CD4-positive, CD25-positive, alpha-beta regulatory T cell (primary cell): ENCODE data around the gene THAP7. TPM values are rescaled to one million over a fixed set of nuclear protein-coding genes. Genes with fewer than 3 reads are reported as not detected.

ENCODE experiments used
- ATAC-seq, 2 donors: fragments of 150-1000 bp; cut with Tn5 transposase; one replicate each; pipeline ENCODE4 v1.10.0; 2021; ENCODE audit warnings: low read depth in 2 of 2, moderate number of reproducible peaks in 2 of 2, moderate library complexity in 1 of 2
- DNase-seq, 3 donors: peaks; one replicate each; pipeline versions ENCODE4 v3.0.0 to v3.0.0-alpha.2; 2012 to 2022; ENCODE audit warnings: mixed read lengths in 1 of 3
- H3K27ac ChIP-seq: one replicate; pipeline ENCODE4 v1.7.0; 2013; ENCODE audit warnings: mild to moderate bottlenecking, low read length; ENCODE audit not compliant: insufficient read depth, poor library complexity, severe bottlenecking
- H3K27me3 ChIP-seq: one replicate; pipeline ENCODE4 v1.7.0; 2013; ENCODE audit warnings: low read length; ENCODE audit not compliant: control insufficient read depth, insufficient read depth
- H3K36me3 ChIP-seq: one replicate; pipeline ENCODE4 v1.7.0; 2013; ENCODE audit warnings: mild to moderate bottlenecking, low read length, moderate library complexity; ENCODE audit not compliant: control insufficient read depth, insufficient read depth
- H3K4me1 ChIP-seq: 2 replicates; pipeline ENCODE4 v1.7.0; 2013; ENCODE audit warnings: mild to moderate bottlenecking, low read length; ENCODE audit not compliant: insufficient read depth, control insufficient read depth, poor library complexity, severe bottlenecking
- H3K4me3 ChIP-seq: one replicate; pipeline ENCODE4 v1.7.0; 2013; ENCODE audit warnings: low read depth, mild to moderate bottlenecking, low read length, moderate library complexity
- H3K9me3 ChIP-seq, 2 experiments: 1 replicate in 1 of 2; 2 replicates in 1 of 2; pipeline ENCODE4 v1.7.0; 2013; ENCODE audit warnings: low read length in 2 of 2, mild to moderate bottlenecking in 1 of 2, moderate library complexity in 1 of 2; ENCODE audit not compliant: control insufficient read depth in 2 of 2
- H3K27ac Mint-ChIP-seq, 3 donors: one replicate each; pipeline ENCODE4 v1.8.0; 2020 to 2022; ENCODE audit warnings: mild to moderate bottlenecking in 3 of 3, mixed read lengths in 3 of 3, moderate library complexity in 2 of 3
- H3K27me3 Mint-ChIP-seq: one replicate; pipeline ENCODE4 v1.8.0; 2022; ENCODE audit warnings: mild to moderate bottlenecking, mixed read lengths
- H3K36me3 Mint-ChIP-seq: one replicate; pipeline ENCODE4 v1.8.0; 2020; ENCODE audit warnings: mixed read lengths
- H3K4me1 Mint-ChIP-seq, 4 donors: one replicate each; pipeline ENCODE4 v1.8.0; 2020 to 2022; ENCODE audit warnings: mixed read lengths in 4 of 4, mild to moderate bottlenecking in 1 of 4
- H3K4me3 Mint-ChIP-seq, 4 donors: one replicate each; pipeline ENCODE4 v1.8.0; 2020 to 2022; ENCODE audit warnings: mild to moderate bottlenecking in 4 of 4, mixed read lengths in 4 of 4, moderate library complexity in 3 of 4
- H3K9me3 Mint-ChIP-seq, 7 donors: one replicate each; pipeline ENCODE4 v1.8.0; 2020 to 2022; ENCODE audit warnings: mixed read lengths in 7 of 7, mild to moderate bottlenecking in 3 of 7, moderate library complexity in 2 of 7
- polyA plus RNA-seq, 4 donors: library from polyadenylated mRNA; unstranded; fragments of 300-500 nt; fragmentation: Illumina TruSeq; gene quantifications; one replicate each; pipeline ENCODE4 v1.2.3, GENCODE V29; 2021
- total RNA-seq: library from RNA; stranded (reverse); gene quantifications from one replicate; pipeline ENCODE4 v1.2.3, GENCODE V29; 2022

The THAP7 gene
- total and polyA plus RNA-seq, 5 donors from 2014 or later, result 38.5 to 58.0 (median 43.5) TPM

GRCh38 chr22:20985720-20986119, 16.2 kb downstream of the THAP7 start:
- H3K27me3 ChIP-seq, result no peaks in the 10 kb centered on the region
- no peaks in the 10 kb centered on the region for H3K9me3 ChIP-seq
- peak overlapping the region in 1 of 4 donors; percentile 26 for H3K4me3 Mint-ChIP-seq
- H3K4me1 ChIP-seq, result peaks cover 20% of the 10 kb centered on the region
- H3K9me3 Mint-ChIP-seq, result no peaks in the 10 kb centered on the region
- peaks cover 5 to 30% (median 21%) of the 10 kb centered on the region in 4 donors for H3K4me1 Mint-ChIP-seq
- no peak overlapping the region for H3K27ac Mint-ChIP-seq
- no peak overlapping the region for H3K27ac ChIP-seq
- DNase-seq, result no peak
- no peaks in the 10 kb centered on the region for H3K27me3 Mint-ChIP-seq
- H3K36me3 ChIP-seq, result peaks cover 10% of the 10 kb centered on the region
- H3K36me3 Mint-ChIP-seq, result peaks cover 21% of the 10 kb centered on the region
- no peak overlapping the region for H3K4me3 ChIP-seq
- no peak for ATAC-seq

GRCh38 chr22:20983081-20983771, 18.7 kb downstream of the THAP7 start:
- H3K36me3 Mint-ChIP-seq, result peaks cover 18% of the 10 kb centered on the region
- peak overlapping the region in 2 of 3 donors; percentile 89 to 97 for H3K27ac Mint-ChIP-seq
- DNase-seq (no peak), ATAC-seq (no peak)
- Histone ChIP-seq H3K4me1 (peaks cover 23% of the 10 kb centered on the region), H3K27ac (peak overlapping the region; percentile 75), H3K9me3 (peaks cover 0 to 9% of the 10 kb centered on the region in 2 experiments), H3K4me3 (peak overlapping the region; percentile 63), H3K36me3 (peaks cover 10% of the 10 kb centered on the region), H3K27me3 (no peaks in the 10 kb centered on the region)
- H3K9me3 Mint-ChIP-seq, result peaks cover 0 to 4% (median 0%) of the 10 kb centered on the region in 7 donors
- no peaks in the 10 kb centered on the region for H3K27me3 Mint-ChIP-seq
- H3K4me1 Mint-ChIP-seq, result peaks cover 5 to 50% (median 26%) of the 10 kb centered on the region in 4 donors
- peak overlapping the region; percentile 92 to 96 (median 94) for H3K4me3 Mint-ChIP-seq

GRCh38 chr22:20982563-20982882, 19.4 kb downstream of the THAP7 start:
- Mint-ChIP-seq H3K27me3 (no peaks in the 10 kb centered on the region), H3K27ac (peak overlapping the region; percentile 89 to 97 (median 94)), H3K9me3 (peaks cover 0 to 4% (median 0%) of the 10 kb centered on the region in 7 donors), H3K4me3 (peak overlapping the region; percentile 92 to 96 (median 94)), H3K4me1 (peaks cover 5 to 50% (median 26%) of the 10 kb centered on the region in 4 donors), H3K36me3 (peaks cover 12% of the 10 kb centered on the region)
- Histone ChIP-seq H3K36me3 (peaks cover 8% of the 10 kb centered on the region), H3K4me3 (peak overlapping the region; percentile 63), H3K27me3 (no peaks in the 10 kb centered on the region), H3K4me1 (peaks cover 23% of the 10 kb centered on the region), H3K27ac (peak overlapping the region; percentile 75), H3K9me3 (peaks cover 0 to 9% of the 10 kb centered on the region in 2 experiments)
- DNase-seq (no peak), ATAC-seq (no peak)

GRCh38 chr22:20981787-20982562, 19.9 kb downstream of the THAP7 start, which contains the start of gene LZTR1:
TSS of gene LZTR1 (plus strand) at chr22:20982297. CDS start at chr22:20982372, 75 bp downstream.
- DNase-seq (peak; percentile 52 to 89 (median 64)), ATAC-seq (peak; percentile 87 to 89)
- Histone ChIP-seq H3K9me3 (peaks cover 0 to 9% of the 10 kb centered on the region in 2 experiments), H3K4me3 (peak within 1 kb of the TSS; percentile 75), H3K36me3 (peaks cover 5% of the 10 kb centered on the region), H3K27me3 (no peaks in the 10 kb centered on the region), H3K27ac (peak within 1 kb of the TSS; percentile 75), H3K4me1 (peaks cover 23% of the 10 kb centered on the region)
- H3K9me3 Mint-ChIP-seq, result peaks cover 0 to 4% (median 0%) of the 10 kb centered on the region in 7 donors
- H3K27ac Mint-ChIP-seq, result peak within 1 kb of the TSS; percentile 89 to 97 (median 94)
- no peaks in the 10 kb centered on the region for H3K27me3 Mint-ChIP-seq
- H3K4me1 Mint-ChIP-seq, result peaks cover 5 to 50% (median 26%) of the 10 kb centered on the region in 4 donors
- H3K36me3 Mint-ChIP-seq, result peaks cover 12% of the 10 kb centered on the region
- H3K4me3 Mint-ChIP-seq, result peak within 1 kb of the TSS; percentile 92 to 96 (median 94)

- Mint-ChIP-seq H3K27ac (peak overlapping the region; percentile 78 to 85 (median 85)), H3K27me3 (no peaks in the 10 kb centered on the region), H3K9me3 (peaks cover 0 to 7% (median 0%) of the 10 kb centered on the region in 7 donors), H3K4me1 (peaks cover 1 to 50% (median 26%) of the 10 kb centered on the region in 4 donors), H3K36me3 (peaks cover 6% of the 10 kb centered on the region), H3K4me3 (peak overlapping the region; percentile 92 to 96 (median 94))
- peak overlapping the region; percentile 75 for H3K27ac ChIP-seq
- DNase-seq, result no peak
- H3K9me3 ChIP-seq, result peaks cover 0 to 9% of the 10 kb centered on the region in 2 experiments
- H3K27me3 ChIP-seq, result no peaks in the 10 kb centered on the region
- no peak for ATAC-seq
- H3K36me3 ChIP-seq, result peaks cover 5% of the 10 kb centered on the region
- H3K4me3 ChIP-seq, result peak overlapping the region; percentile 75
- peaks cover 23% of the 10 kb centered on the region for H3K4me1 ChIP-seq
These were observed 20.8 kb downstream of the THAP7 start for GRCh38 chr22:20980938-20981722.

GRCh38 chr22:20980523-20980922, 21.4 kb downstream of the THAP7 start:
- Histone ChIP-seq H3K36me3 (peaks cover 3% of the 10 kb centered on the region), H3K27me3 (no peaks in the 10 kb centered on the region), H3K4me1 (peaks cover 23% of the 10 kb centered on the region), H3K27ac (no peak overlapping the region), H3K4me3 (no peak overlapping the region), H3K9me3 (peaks cover 0 to 9% of the 10 kb centered on the region in 2 experiments)
- Mint-ChIP-seq H3K4me3 (peak overlapping the region; percentile 82 to 96 (median 94)), H3K36me3 (peaks cover 6% of the 10 kb centered on the region), H3K27me3 (no peaks in the 10 kb centered on the region), H3K4me1 (peaks cover 0 to 50% (median 26%) of the 10 kb centered on the region in 4 donors), H3K9me3 (peaks cover 0 to 7% (median 0%) of the 10 kb centered on the region in 7 donors), H3K27ac (peak overlapping the region in 2 of 3 donors; percentile 78 to 85)
- no peak for DNase-seq
- ATAC-seq, result no peak

GRCh38 chr22:20979940-20980453, 21.9 kb downstream of the THAP7 start:
- H3K36me3 Mint-ChIP-seq, result peaks cover 6% of the 10 kb centered on the region
- Histone ChIP-seq H3K27me3 (no peaks in the 10 kb centered on the region), H3K4me1 (peaks cover 23% of the 10 kb centered on the region), H3K36me3 (no peaks in the 10 kb centered on the region), H3K27ac (no peak overlapping the region), H3K9me3 (peaks cover 0 to 9% of the 10 kb centered on the region in 2 experiments), H3K4me3 (no peak overlapping the region)
- H3K4me1 Mint-ChIP-seq, result peaks cover 0 to 50% (median 26%) of the 10 kb centered on the region in 4 donors
- H3K27ac Mint-ChIP-seq, result peak overlapping the region in 1 of 3 donors; percentile 56
- ATAC-seq, result no peak
- H3K4me3 Mint-ChIP-seq, result peak overlapping the region; percentile 71 to 96 (median 87)
- DNase-seq, result no peak
- H3K9me3 Mint-ChIP-seq, result peaks cover 0 to 7% (median 0%) of the 10 kb centered on the region in 7 donors
- H3K27me3 Mint-ChIP-seq, result no peaks in the 10 kb centered on the region
